Neural progenitor cell (in vitro differentiated cells): ENCODE results near the gene TMEM74B.

Experiments used
- CTCF ChIP-seq: fragments of 200-600 bp; sonication (generic); IDR thresholded peaks from 2 replicates; pipeline ENCODE4 v1.5.1; 2017; ENCODE audit warnings: antibody characterized with exemption, mild to moderate bottlenecking
- EZH2 ChIP-seq: fragments of 200-600 bp; sonication (generic); IDR thresholded peaks from 2 replicates; pipeline ENCODE4 v1.6.1; 2017; ENCODE audit warnings: antibody characterized with exemption, mild to moderate bottlenecking, moderate library complexity

GRCh38 chr20:1182106-1182505 is 2.7 kb downstream of the TMEM74B start:
- TF ChIP-seq EZH2 (no peak), CTCF (no peak)
